Hepatocyte (in vitro differentiated cells): ENCODE data around the gene WDR75. TPM values are rescaled to one million over a fixed set of nuclear protein-coding genes. Genes with fewer than 3 reads are reported as not detected.

Experiments
- DNase-seq: peaks from one replicate; pipeline ENCODE4 v3.0.0-alpha.2; 2016; ENCODE audit warnings: low spot score
- H2AFZ ChIP-seq: fragments of 200-600 bp; sonication (generic); 2 replicates; pipeline ENCODE4 v1.6.0; 2016; ENCODE audit warnings: antibody characterized with exemption, mild to moderate bottlenecking
- H3K27ac ChIP-seq: fragments of 200-600 bp; sonication (generic); 2 replicates; pipeline ENCODE4 v1.5.1; 2016; ENCODE audit warnings: mild to moderate bottlenecking
- H3K27me3 ChIP-seq: fragments of 200-600 bp; sonication (generic); 2 replicates; pipeline ENCODE4 v1.6.1; 2016
- H3K36me3 ChIP-seq: fragments of 200-600 bp; sonication (generic); replicated peaks from 2 replicates; pipeline ENCODE4 v1.5.1; 2016; ENCODE audit warnings: low read depth; ENCODE audit not compliant: insufficient read depth
- H3K4me1 ChIP-seq: fragments of 200-600 bp; sonication (generic); 2 replicates; pipeline ENCODE4 v1.5.1; 2016; ENCODE audit warnings: mild to moderate bottlenecking, moderate library complexity; ENCODE audit not compliant: insufficient read depth
- H3K4me2 ChIP-seq: fragments of 200-600 bp; sonication (generic); 2 replicates; pipeline ENCODE4 v1.6.0; 2016
- H3K4me3 ChIP-seq: fragments of 200-600 bp; sonication (generic); 2 replicates; pipeline ENCODE4 v1.5.1; 2016; ENCODE audit warnings: mild to moderate bottlenecking
- H3K79me2 ChIP-seq: fragments of 200-600 bp; sonication (generic); 2 replicates; pipeline ENCODE4 v1.6.0; 2017; ENCODE audit warnings: mild to moderate bottlenecking
- H3K9me2 ChIP-seq: fragments of 200-600 bp; sonication (generic); replicated peaks from 2 replicates; pipeline ENCODE4 v1.6.0; 2017; ENCODE audit warnings: mild to moderate bottlenecking; ENCODE audit not compliant: insufficient read depth
- H3K9me3 ChIP-seq: fragments of 200-600 bp; sonication (generic); 2 replicates; pipeline ENCODE4 v1.5.1; 2016; ENCODE audit warnings: low read depth, mild to moderate bottlenecking
- H4K20me1 ChIP-seq: fragments of 200-600 bp; sonication (generic); 2 replicates; pipeline ENCODE4 v1.6.0; 2016; ENCODE audit warnings: mild to moderate bottlenecking; ENCODE audit not compliant: insufficient read depth, poor library complexity, severe bottlenecking
- CTCF ChIP-seq: fragments of 200-600 bp; sonication (generic); IDR thresholded peaks from 2 replicates; pipeline ENCODE4 v1.5.1; 2016; ENCODE audit warnings: antibody characterized with exemption, mild to moderate bottlenecking; ENCODE audit not compliant: poor library complexity
- EZH2 ChIP-seq: fragments of 200-600 bp; sonication (generic); IDR thresholded peaks from 2 replicates; pipeline ENCODE4 v1.6.1; 2016; ENCODE audit warnings: antibody characterized with exemption, mild to moderate bottlenecking, borderline replicate concordance
- EZH2phosphoT487 ChIP-seq: fragments of 200-600 bp; sonication (generic); IDR thresholded peaks from one replicate; pipeline ENCODE4 v1.6.1; 2018; ENCODE audit warnings: antibody characterized with exemption, mild to moderate bottlenecking, low read depth, moderate library complexity; ENCODE audit not compliant: unreplicated experiment, severe bottlenecking
- whole genome bisulfite sequencing: methylation state at CpG from one replicate; pipeline ENCODE4 v1.1.6; 2016; ENCODE audit warnings: low lambda C conversion rate; ENCODE audit errors: missing lambda C conversion rate; 5-methylcytosine and 5-hydroxymethylcytosine counted together
- polyA plus RNA-seq: library from polyadenylated mRNA; unstranded; fragments of >200 nt; fragmentation: Nextera tagmentation; extraction: Ambion mirVana; gene quantifications from 2 replicates; pipeline ENCODE4 v1.2.1, GENCODE V29; 2016
- total RNA-seq: library from RNA; depleted of rRNA; stranded (reverse); fragments of >200 nt; gene quantifications from 2 replicates; pipeline ENCODE4 v1.2.3, GENCODE V29; 2014

WDR75 gene
- total and polyA plus RNA-seq, 2 experiments from 2014 or later = 21.0 to 45.3 TPM

GRCh38 chr2:189512879-189513278 is 71.6 kb downstream of the WDR75 start:
- WGBS = 73% methylated on average over 3 of the region's 3 CpGs
- DNase-seq = no peak
- Histone ChIP-seq H3K4me3 (no peak overlapping the region), H3K9me2 (no peaks in the 10 kb centered on the region), H3K27me3 (no peaks in the 10 kb centered on the region), H3K27ac (no peak overlapping the region), H3K9me3 (no peaks in the 10 kb centered on the region), H2AFZ (no peak overlapping the region), H3K4me1 (no peaks in the 10 kb centered on the region), H3K36me3 (no peaks in the 10 kb centered on the region), H3K4me2 (no peak overlapping the region), H3K79me2 (no peaks in the 10 kb centered on the region), H4K20me1 (no peaks in the 10 kb centered on the region)
- TF ChIP-seq EZH2 (no peak), CTCF (no peak)

- Histone ChIP-seq H3K9me2 (no peaks in the 10 kb centered on the region), H3K27ac (no peak overlapping the region), H2AFZ (no peak overlapping the region), H4K20me1 (no peaks in the 10 kb centered on the region), H3K36me3 (no peaks in the 10 kb centered on the region), H3K4me3 (no peak overlapping the region), H3K4me1 (no peaks in the 10 kb centered on the region), H3K27me3 (no peaks in the 10 kb centered on the region), H3K79me2 (no peaks in the 10 kb centered on the region), H3K9me3 (no peaks in the 10 kb centered on the region), H3K4me2 (no peak overlapping the region)
- TF ChIP-seq CTCF (no peak), EZH2phosphoT487 (no peak), EZH2 (no peak)
- 97% methylated on average over 3 of the region's 3 CpGs for WGBS
- no peak for DNase-seq
Measured at GRCh38 chr2:189514104-189514503, 72.8 kb downstream of the WDR75 start.

- TF ChIP-seq EZH2phosphoT487 (no peak), CTCF (no peak), EZH2 (no peak)
- Histone ChIP-seq H3K27ac (no peak overlapping the region), H3K36me3 (no peaks in the 10 kb centered on the region), H4K20me1 (no peaks in the 10 kb centered on the region), H3K9me3 (no peaks in the 10 kb centered on the region), H2AFZ (no peak overlapping the region), H3K79me2 (no peaks in the 10 kb centered on the region), H3K27me3 (no peaks in the 10 kb centered on the region), H3K4me2 (no peak overlapping the region), H3K4me3 (no peak overlapping the region), H3K4me1 (no peaks in the 10 kb centered on the region), H3K9me2 (no peaks in the 10 kb centered on the region)
- DNase-seq = no peak
- WGBS = 93% methylated on average over 1 of the region's 1 CpG
Measured at GRCh38 chr2:189515264-189515663, 74.0 kb downstream of the WDR75 start.

- H3K4me3 ChIP-seq = no peak overlapping the region
- no peaks in the 10 kb centered on the region for H3K79me2 ChIP-seq
- no peak overlapping the region for H2AFZ ChIP-seq
- no peak for TF ChIP-seq EZH2phosphoT487
- H3K27me3 ChIP-seq = no peaks in the 10 kb centered on the region
- no peak for DNase-seq
- no peaks in the 10 kb centered on the region for H3K9me2 ChIP-seq
- no peak overlapping the region for H3K27ac ChIP-seq
- H3K9me3 ChIP-seq = no peaks in the 10 kb centered on the region
- H3K36me3 ChIP-seq = no peaks in the 10 kb centered on the region
- H3K4me1 ChIP-seq = peaks cover 8% of the 10 kb centered on the region
- 80% methylated on average over 3 of the region's 3 CpGs for whole genome bisulfite sequencing
- no peaks in the 10 kb centered on the region for H4K20me1 ChIP-seq
- H3K4me2 ChIP-seq = no peak overlapping the region
Measured at GRCh38 chr2:189516546-189516945, 75.3 kb downstream of the WDR75 start.
